Stimulated activated CD8-positive, alpha-beta memory T cell treated with anti-CD3 and anti-CD28 coated beads, Interleukin-15, amount 100 ng/mL, for 1 hour (primary cell): Measurements from ENCODE around the gene BCAS3.

ENCODE experiments used
- DNase-seq: peaks from one replicate; pipeline ENCODE4 v3.0.0-alpha.2; 2020; ENCODE audit warnings: low read depth

The BCAS3 gene

GRCh38 chr17:61323003-61323908, 645.6 kb downstream of the BCAS3 start:
- no peak for DNase-seq

GRCh38 chr17:61323909-61324868, 646.5 kb downstream of the BCAS3 start:
- DNase-seq: no peak

GRCh38 chr17:61324950-61325349, 647.3 kb downstream of the BCAS3 start:
- DNase-seq: no peak

DNA sequence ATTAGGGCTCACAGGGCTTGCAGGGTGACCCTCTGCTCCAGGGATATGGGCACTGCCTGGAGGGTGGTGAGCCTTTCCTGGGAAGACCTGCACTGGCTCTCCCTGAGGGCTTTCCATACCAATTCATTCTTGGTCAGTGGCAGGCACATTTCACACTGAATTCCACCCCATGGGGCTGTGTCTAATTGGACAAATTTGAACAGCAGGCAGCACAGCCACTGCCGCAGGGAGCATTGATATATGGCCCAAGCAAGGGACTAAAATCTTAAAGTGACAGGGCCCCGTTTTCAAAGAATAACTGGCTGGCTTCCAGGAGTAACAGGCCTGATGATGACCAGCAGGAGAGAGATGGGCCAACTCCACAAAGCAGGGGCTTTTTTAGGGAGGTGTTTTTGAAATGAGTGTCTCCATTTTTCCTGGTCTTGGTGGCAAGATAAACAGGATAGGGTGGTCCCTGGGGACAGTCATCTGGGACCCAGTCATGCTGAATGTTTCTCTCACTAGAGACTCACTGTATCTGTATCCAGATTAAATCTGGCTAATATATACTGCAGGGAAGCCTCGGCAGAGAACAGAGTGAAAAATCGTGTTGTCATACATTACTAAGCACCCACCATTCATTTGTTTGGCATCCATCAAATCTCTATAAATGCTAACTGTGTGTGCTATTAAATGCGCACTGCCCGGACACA, 647.9 kb downstream of the BCAS3 start:
- DNase-seq: no peak

GRCh38 chr17:61326330-61326729, 648.7 kb downstream of the BCAS3 start:
- DNase-seq: no peak

DNA sequence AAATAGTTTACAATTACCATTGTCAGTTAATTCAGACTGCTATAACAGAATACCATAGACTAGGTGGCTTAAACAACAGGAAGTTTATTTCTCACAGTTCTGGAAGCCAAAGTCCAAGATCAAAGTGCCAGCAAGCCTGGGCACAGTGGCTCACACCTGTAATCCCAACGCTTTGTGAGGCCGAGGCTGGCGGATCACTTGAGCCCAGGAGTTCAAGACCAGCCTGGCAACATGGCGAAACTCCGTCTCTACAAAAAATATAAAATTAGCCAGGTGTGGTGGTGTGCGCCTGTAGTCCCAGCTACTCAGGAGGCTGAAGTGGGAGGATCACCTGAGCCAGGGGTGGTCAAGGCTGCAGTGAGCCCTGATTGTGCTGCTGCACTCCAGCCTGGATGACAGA, 650.7 kb downstream of the BCAS3 start:
- DNase-seq: no peak

DNA sequence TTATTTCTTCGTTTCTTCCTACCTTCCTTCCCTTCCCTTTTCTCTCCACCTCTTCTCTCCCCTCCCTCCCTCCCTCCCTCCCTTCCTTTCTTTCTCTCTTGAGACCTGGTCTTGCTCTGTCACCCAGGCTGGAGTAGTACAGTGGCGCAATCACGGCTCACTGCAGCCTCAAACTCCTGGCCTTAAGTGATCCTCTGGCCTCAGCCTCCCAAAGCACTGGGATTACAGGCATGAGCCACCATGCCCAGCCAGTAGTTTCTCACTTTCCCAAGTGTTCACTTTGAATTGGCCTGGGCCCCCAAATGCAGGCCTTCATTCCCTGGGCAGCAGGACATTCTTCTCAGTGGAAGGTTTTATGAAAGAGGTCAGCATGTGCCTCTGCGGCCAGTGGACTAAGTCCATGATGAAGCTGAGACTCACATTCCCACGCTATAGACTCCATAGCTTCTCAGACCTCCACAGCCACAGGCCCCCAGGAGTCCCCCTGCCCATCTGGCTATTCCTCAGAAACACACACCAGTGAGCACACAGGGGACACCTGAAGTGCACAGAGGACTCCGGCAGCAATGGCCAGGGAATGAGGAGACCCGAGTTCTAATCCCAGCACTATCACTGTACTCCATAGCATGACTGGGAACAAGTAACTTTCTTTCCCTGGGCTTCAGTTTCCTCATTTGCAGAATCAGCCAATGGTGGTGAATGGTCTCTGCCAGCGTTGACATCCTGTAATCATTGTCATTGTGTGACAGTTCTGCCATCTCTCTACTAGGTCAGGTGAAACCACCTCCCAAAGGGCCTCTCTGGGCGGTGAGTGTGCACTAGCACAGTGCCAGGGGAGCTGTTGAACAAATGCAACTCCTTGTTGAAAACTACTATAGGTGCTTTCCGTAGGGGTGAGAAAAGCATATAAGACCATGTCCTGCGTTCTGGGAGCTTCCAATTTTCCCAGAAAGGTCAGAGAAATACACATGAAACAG, 652.8 kb downstream of the BCAS3 start:
- no peak for DNase-seq

GRCh38 chr17:61331178-61331577, 653.5 kb downstream of the BCAS3 start:
- DNase-seq: no peak

DNA sequence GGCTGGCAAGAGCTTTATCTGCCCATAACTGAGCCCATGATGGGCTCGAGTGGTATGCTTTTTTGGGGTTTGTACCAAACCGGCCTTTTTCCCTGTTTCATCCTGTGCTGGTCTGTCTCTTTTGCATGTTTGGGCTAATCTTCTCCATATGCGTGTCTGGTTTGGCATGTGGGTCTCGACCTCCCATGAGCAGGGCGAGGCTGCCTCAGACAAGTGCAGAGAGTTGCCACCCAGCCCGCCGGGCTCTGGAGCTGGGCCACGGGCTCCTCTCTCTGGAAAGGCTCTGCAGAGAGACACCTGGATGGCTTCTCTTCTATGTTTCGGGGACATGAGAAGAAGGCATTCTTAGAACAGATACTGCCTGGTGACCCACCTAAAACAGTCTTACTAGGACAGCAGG, 654.2 kb downstream of the BCAS3 start:
- DNase-seq: no peak

DNA sequence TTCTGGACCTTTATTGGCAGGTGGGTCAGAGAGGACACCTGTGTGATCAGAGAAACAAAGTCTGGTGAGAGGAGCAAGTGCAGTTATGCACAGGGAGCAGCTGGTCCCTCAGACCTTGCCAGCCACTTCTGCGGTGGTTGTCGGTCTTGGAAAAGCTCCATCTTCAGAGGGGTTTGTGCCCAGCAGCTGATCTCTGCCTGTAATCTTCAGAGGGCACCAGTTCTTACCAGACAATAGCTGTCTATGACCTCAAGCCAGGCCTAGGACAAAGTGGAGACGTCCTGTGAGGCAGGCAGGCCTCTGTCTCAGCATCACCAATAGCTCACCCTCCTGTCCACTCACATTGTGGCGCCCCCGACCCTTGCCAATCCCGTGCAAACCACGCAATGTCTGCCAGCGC, 655.5 kb downstream of the BCAS3 start:
- DNase-seq: no peak

DNA sequence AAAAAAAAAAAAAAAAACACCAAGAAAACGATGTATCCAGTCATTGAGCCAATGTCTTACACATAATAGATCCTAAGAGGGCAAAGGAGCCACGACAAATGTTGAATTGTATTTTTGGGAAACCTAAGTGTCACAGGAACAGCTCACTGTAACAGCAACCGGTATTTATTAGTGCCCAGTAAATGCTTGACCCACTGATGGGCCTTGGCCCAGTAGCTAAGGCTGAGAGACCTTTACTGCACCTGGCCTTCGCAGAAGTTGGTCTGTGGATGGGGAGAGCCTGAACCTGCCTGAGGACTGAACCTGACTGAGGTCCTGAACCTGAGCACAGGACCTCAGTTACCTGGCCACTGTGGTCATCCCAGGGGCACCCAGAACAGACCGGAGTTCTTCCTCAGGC, 657.0 kb downstream of the BCAS3 start:
- no peak for DNase-seq

DNA sequence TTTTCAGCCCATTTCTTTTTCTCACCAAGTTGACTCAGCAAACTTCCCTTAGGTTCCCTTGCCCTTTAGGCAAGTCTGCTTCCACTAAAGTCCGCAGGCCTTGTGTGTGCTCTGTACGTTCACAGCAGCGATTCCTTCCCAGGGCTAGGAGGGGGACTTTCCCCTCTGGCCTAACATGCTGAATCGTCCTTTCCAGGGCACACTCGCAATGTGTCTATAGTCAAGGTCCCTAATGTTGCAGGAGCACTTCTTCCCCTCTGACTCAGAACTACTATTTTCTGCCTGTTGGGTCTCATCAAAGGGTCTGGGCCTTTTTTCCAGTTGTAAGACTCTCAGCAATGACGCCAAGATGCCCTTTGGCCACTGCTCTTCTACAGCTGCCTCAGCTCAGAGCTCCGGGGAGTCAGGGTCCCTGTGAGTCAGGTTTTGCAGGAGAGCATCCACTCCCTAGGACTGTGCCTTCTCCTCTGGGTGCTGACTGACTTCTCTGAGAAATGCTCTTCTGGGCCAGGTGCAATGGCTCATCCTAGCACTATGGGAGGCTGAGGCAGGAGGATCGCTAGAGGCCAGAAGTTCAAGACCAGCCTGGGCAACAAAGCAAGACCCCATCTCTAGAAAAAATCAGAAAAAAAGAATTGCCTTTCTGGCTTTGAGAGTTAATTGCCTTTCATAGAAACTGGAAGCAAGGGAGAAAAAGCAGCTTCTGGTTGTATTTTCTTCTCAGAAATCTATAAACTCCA, 657.6 kb downstream of the BCAS3 start:
- DNase-seq: no peak

DNA sequence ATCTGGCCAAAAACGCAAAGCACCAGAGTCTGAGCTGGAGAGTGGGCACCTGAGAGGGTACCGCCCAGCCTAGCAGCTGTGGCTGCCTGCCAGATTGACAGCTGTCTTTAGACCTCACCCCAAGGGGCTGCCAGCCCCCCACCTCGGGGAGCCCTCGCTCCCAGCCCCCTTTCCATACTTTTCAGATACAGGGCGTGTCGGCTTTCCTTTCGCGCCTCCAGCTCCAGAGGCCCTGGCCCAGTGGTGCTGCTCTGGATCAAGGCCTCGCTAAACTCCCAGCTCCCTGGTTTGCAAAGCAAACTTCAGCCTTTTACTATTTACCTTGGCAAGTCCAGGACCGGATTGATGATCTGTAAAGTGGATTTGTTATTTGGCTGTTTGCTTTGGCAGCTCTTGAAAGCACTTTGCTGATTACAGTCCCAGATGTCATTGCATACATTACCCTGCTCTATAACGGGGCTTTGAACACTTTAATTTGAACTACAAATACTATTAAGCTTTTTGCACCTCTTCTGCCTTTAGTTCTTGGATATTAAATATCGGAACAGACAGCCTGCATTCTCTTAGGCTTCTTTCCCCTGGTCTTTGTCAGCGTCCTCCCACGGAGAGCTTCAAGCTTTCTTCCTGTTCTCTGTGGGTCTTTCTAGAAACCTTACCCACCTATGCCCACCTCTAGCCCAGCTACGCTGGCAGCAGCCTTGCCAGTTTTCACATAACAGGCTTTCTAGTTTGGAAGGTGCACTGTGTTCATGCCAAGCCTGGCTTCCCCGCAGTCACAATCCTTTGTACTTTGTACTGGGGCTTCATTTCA, 658.4 kb downstream of the BCAS3 start:
- no peak for DNase-seq

GRCh38 chr17:61337290-61337689, 659.6 kb downstream of the BCAS3 start:
- DNase-seq: no peak

- no peak for DNase-seq
Observed at GRCh38 chr17:61338000-61338798, 660.5 kb downstream of the BCAS3 start.

DNA sequence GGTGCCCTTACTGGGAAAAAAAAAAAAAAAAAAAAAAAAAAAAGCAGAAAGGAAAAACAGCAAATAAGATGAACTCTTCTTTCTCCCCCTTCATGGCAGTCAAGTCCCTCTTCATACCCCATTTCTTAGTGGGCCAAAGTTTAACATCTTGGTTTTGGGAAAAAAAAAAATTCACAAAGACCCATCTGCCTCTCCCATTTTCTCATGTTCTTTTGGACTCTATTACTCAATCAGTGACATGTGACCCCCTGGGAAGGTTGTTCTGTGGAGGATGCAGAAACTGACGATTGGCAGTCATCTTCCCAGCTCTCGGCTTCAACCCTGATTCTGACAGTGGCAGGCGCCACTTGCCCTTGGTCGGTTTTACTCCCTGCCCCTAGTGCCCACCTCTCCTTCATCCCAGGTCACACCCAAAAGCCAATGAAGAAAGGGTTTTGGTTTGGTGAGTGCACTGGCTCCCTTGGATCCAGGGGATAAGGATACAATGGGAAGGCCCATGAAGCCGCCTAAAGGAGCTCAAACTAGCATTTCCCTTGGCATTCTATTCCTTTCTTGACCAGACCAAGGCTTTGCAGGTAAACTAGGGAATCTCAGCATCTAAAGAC, 661.3 kb downstream of the BCAS3 start:
- no peak for DNase-seq

DNA sequence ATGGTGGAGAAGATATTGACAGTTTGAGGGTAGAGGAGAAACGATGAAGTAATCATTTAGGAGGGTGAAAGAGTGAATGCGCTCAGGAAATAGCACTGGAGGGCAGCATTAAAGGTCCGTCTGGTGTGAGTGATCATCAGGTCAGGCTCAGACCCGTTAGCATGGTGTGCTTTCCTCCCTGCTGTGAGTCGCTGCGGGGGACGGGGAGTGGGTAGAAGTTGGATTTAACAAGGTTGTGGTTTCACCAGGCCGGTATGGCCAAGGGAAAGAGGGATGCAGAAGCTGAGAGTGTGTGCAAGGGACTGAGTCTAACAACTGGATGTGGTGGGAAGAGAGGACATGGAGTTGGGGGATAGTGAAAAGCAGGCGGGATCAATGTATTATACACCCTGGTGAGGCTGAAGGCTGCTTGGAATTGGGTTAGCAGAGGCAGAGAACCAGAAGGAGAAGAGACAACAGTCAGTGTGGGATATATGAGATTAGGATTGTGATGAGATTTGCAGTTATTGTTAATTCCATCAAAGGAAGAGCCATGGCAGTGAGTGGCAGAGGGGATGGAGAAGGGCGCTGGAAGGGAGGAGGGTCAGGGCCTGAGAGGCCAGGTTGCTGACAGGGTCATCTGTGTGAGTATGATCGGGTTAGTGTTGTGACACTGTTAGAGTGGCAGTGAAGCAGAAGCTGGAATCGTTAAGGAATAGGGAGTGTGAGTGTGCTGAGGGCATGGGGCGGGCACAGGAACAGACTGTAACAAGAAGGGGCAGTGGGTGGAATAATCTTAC, 663.0 kb downstream of the BCAS3 start:
- DNase-seq: no peak
